ENCODE results near the gene NRIP1.

Gene NRIP1

DNA sequence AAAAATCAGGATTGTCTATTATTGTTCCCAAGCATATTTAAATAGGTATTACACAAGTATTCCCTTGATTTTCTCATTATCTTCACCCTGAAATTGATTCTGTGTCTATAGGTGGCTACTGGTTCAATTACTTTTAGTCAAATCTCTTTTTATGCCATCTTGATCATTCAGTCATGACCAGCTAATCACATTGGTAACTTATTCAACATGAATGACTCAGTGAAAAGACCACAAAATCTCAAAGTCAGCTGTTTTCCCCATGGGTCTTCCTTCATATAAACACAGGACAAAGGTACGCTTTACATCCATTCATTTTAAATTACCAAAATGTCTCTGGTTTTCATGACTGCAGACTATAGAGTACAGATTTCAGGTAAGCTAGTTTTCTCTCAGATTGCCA lies 23.7 kb upstream of the NRIP1 start:
- H3K4me1 Mint-ChIP-seq (ENCODE audit: low read depth): no peaks in the 10 kb centered on the region
- no peaks in the 10 kb centered on the region for H3K9me3 Mint-ChIP-seq
- H3K27me3 Mint-ChIP-seq (ENCODE audit: low read depth): no peaks in the 10 kb centered on the region
- H3K36me3 Mint-ChIP-seq (ENCODE audit: low read depth): no peaks in the 10 kb centered on the region
- no peak for DNase-seq (ENCODE audit: low spot score)
- H3K4me3 Mint-ChIP-seq: no peak overlapping the region
- no peak overlapping the region for H3K27ac Mint-ChIP-seq

DNA sequence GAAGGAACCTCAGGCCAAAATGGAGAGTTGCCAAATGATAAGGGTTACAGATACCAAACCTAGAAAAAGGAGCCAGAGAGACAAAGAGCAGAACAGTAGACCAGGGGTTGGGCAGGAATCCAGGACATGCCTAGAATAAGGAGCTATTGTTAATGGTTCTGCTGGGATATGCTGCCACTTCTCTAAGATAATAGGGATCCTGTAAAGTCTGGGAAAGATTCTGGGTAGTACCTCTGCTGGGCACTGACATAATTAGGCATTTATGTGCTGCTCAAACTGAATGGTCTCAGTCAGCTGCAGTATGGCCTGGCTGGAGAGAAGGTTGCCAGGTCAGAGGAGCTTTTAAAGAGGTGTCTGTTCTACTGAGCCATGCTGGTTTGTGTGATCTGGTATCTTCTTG lies 19.9 kb upstream of the NRIP1 start:
- no peaks in the 10 kb centered on the region for H3K36me3 Mint-ChIP-seq (ENCODE audit: low read depth)
- no peak overlapping the region for H3K27ac Mint-ChIP-seq
- H3K4me3 Mint-ChIP-seq: no peak overlapping the region
- DNase-seq (ENCODE audit: low spot score): no peak
- H3K9me3 Mint-ChIP-seq: no peaks in the 10 kb centered on the region
- H3K27me3 Mint-ChIP-seq (ENCODE audit: low read depth): peaks cover 4% of the 10 kb centered on the region
- H3K4me1 Mint-ChIP-seq (ENCODE audit: low read depth): no peaks in the 10 kb centered on the region

DNA sequence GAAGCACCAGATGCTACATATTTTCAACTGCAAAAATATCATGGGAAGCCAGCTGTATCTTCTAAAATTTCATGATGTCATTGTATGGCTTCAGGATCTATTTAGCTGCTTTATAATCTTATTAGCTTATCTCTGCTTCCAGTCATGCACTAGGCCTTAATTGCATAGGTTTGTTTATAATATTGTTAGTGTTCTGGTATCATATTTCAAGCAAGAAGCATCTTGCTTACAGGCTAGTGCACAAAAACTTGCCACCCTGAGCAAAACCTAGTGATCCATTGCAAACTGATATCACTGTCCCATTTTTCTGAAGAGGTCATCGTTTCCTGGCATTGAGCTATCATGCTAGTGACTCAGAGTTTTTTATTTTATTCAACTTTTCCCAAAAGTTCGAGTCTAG lies 15.7 kb upstream of the NRIP1 start:
- Mint-ChIP-seq H3K36me3 (ENCODE audit: low read depth) (no peaks in the 10 kb centered on the region), H3K9me3 (no peaks in the 10 kb centered on the region), H3K27ac (no peak overlapping the region), H3K27me3 (ENCODE audit: low read depth) (peaks cover 14% of the 10 kb centered on the region), H3K4me1 (ENCODE audit: low read depth) (no peaks in the 10 kb centered on the region), H3K4me3 (no peak overlapping the region)
- DNase-seq (ENCODE audit: low spot score): no peak

DNA sequence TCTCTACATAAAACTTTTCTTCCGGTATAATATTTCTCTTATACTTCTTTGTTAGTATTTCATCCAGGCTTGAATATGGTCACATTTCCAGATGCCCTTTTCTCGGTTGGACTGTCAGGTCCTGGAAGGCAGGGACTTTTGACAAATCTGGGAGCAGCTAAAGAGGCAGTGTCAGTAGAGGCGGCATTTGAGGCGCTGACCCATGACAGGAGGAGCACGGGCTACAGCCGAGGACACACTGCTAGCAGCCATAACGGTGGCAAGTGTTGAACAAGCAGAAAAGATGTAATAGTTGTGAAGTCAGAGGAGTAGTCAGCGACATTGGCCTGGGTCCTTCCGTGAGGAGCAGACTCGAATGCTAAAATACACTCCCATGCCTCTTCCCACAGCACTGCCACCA lies 14.5 kb upstream of the NRIP1 start:
- H3K27me3 Mint-ChIP-seq (ENCODE audit: low read depth): peaks cover 14% of the 10 kb centered on the region
- no peak overlapping the region for H3K27ac Mint-ChIP-seq
- H3K4me3 Mint-ChIP-seq: no peak overlapping the region
- DNase-seq (ENCODE audit: low spot score): no peak
- no peaks in the 10 kb centered on the region for H3K4me1 Mint-ChIP-seq (ENCODE audit: low read depth)
- no peaks in the 10 kb centered on the region for H3K9me3 Mint-ChIP-seq
- H3K36me3 Mint-ChIP-seq (ENCODE audit: low read depth): no peaks in the 10 kb centered on the region

DNA sequence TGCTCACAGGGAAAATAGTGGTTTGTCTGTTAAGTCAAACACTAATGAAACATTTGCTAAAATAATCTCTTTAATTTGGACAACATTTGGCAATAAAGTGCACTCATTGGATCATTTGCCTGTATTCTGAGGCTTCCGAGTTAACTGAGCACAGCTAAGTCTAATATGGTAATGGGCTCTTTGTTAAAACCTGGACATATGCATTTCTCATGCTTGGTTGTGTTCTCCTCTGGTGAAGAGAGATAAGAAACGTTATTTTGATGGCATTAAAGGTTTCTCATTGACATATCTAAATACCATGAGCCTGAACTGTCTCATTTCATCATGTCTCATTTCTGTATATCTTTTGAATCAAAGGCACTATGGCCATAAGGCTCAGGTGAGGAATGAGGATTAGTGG lies 13.4 kb upstream of the NRIP1 start:
- H3K36me3 Mint-ChIP-seq (ENCODE audit: low read depth): no peaks in the 10 kb centered on the region
- no peak overlapping the region for H3K27ac Mint-ChIP-seq
- no peak overlapping the region for H3K4me3 Mint-ChIP-seq
- H3K9me3 Mint-ChIP-seq: no peaks in the 10 kb centered on the region
- no peak for DNase-seq (ENCODE audit: low spot score)
- H3K27me3 Mint-ChIP-seq (ENCODE audit: low read depth): peaks cover 14% of the 10 kb centered on the region
- H3K4me1 Mint-ChIP-seq (ENCODE audit: low read depth): no peaks in the 10 kb centered on the region

DNA sequence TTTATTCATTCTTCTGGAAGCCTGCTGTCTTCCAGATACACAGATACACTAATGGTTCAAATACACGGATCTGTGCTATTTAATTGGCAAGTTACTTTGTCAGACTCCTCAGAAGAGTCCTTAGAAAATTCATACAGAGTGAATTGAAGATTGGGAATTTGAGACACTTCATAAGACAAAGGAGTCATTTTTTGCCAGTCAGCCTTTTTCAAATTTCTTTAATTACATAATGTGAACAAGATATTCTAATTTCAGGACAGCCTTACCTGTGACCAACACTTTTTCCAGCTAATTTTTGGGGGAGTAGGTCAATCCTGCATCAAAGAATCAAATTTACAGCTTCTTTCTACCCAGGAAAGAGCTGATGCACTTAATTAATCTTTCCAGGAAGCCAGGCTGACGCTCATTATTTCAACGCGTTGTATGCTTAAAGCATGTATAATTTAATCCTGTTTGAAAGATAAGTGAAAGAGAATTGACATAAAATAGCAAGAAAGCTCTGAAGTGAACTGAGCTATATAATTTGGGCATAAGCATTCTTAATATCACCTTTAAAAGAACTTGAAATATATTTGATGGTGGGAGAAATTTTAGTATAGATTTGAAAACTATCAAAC lies 12.8 kb upstream of the NRIP1 start:
- no peaks in the 10 kb centered on the region for H3K9me3 Mint-ChIP-seq

DNA sequence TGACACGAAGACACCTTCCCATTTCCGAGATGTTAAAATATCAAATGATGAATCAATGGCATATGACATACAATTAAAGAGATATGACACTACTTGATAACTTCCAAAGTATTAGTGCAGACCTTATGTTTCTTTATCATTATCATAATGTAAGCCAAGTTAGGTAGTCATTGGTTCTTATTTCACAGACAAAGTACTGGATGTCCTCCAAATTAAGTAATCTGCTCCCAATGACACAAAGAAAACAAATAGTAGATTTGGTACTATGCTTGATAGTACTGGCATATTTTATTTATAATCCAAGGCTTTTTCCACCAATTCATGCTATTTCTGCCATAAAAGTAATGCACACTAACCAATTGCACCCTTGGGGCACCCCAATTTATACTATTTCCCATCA lies 11.9 kb upstream of the NRIP1 start:
- no peak overlapping the region for H3K4me3 Mint-ChIP-seq
- peaks cover 12% of the 10 kb centered on the region for H3K27me3 Mint-ChIP-seq (ENCODE audit: low read depth)

More for the DNA sequence above, 12.8 kb upstream of the NRIP1 start:
- no peak for DNase-seq (ENCODE audit: low spot score)
- Mint-ChIP-seq H3K4me3 (no peak overlapping the region), H3K36me3 (ENCODE audit: low read depth) (no peaks in the 10 kb centered on the region), H3K4me1 (ENCODE audit: low read depth) (no peaks in the 10 kb centered on the region), H3K27me3 (ENCODE audit: low read depth) (peaks cover 14% of the 10 kb centered on the region), H3K27ac (no peak overlapping the region)

DNA sequence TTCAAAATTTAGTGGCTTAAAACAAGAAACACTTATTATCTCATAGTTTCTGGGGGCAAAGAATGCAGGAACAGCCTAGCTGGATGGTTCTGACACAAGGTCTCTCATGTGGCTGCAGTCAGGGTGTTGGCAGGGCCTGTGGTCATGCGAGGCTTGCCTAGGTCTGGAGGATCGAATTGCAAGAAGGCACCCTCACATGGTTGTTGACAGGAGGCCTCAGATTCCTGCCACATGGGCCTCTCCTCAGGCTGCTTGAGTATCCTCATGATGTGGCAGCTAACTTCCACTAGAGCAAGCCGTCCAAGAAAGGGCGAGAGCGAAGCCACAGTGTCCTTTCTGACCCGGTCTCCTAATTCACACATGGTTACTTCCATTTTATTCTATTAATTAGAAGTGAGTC lies 6.2 kb upstream of the NRIP1 start:
- H3K36me3 Mint-ChIP-seq (ENCODE audit: low read depth): no peaks in the 10 kb centered on the region
- H3K27ac Mint-ChIP-seq: no peak overlapping the region
- peaks cover 25% of the 10 kb centered on the region for H3K27me3 Mint-ChIP-seq (ENCODE audit: low read depth)
- no peaks in the 10 kb centered on the region for H3K9me3 Mint-ChIP-seq
- H3K4me3 Mint-ChIP-seq: no peak overlapping the region
- DNase-seq (ENCODE audit: low spot score): no peak
- H3K4me1 Mint-ChIP-seq (ENCODE audit: low read depth): peaks cover 4% of the 10 kb centered on the region

More for the DNA sequence above, 11.9 kb upstream of the NRIP1 start:
- Mint-ChIP-seq H3K27ac (no peak overlapping the region), H3K9me3 (no peaks in the 10 kb centered on the region), H3K4me1 (ENCODE audit: low read depth) (no peaks in the 10 kb centered on the region), H3K36me3 (ENCODE audit: low read depth) (no peaks in the 10 kb centered on the region)
- DNase-seq (ENCODE audit: low spot score): no peak

DNA sequence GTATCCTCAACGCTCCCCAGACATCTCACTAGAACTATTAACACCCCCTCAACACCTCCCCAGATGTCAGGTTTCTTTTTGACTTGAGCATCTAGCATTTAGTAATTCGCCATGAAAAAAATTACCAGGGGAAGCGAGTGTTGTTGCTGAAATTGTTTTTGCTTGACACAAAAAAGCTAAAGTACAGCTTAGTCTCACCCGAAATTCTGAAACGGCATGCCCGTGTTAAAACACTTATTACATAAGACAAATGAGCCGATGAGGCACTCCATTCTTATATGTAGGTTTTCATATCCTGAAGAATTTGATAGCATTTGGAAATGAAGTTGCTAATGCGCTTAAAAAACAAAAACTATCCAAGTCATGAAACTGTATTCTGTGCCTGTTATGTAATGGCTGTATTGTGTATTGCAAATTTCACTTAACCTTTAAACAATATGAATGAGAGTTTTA lies 1.3 kb upstream of the NRIP1 start:
- Mint-ChIP-seq H3K27me3 (ENCODE audit: low read depth) (peaks cover 53% of the 10 kb centered on the region), H3K4me3 (peak overlapping the region; percentile 96), H3K27ac (peak overlapping the region; percentile 89), H3K9me3 (no peaks in the 10 kb centered on the region), H3K36me3 (ENCODE audit: low read depth) (peaks cover 2% of the 10 kb centered on the region), H3K4me1 (ENCODE audit: low read depth) (peaks cover 29% of the 10 kb centered on the region)
- DNase-seq (ENCODE audit: low spot score): no peak

DNA sequence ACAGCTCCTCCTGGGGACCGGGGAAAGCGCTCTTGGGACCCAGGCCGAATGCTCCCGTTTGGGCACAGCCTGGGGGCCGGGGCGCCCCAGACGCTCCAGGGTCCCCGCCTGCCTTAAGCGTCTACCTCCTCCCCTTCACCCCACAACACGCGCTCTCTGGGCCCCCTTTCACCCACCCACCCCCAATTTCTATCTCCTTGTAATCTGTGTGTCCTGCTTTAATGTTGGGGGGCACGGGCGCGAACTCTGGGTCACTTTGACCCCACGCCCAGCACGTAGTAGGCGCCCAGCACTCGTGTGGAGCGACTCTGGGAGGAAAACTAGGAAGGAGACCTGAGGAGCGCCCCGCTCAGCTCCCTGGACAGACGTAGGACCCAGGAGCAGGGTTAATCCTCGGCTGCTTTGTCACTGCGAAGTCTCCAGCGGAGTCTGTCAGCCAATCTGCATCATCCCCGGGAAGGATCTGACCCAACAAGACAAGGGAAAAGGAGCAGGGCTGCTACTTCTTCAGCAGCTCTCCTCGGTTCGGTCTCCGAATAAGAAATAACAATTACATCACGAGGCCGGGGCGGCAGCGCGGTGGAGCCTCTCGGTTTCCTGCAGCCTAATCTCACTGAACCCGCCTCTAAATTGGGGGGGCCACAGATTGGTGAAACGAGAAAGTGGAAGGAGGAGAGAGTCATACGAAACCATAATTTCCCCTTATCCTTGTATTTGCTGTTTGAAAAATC lies 757 bp upstream of the NRIP1 start:
- Mint-ChIP-seq H3K4me1 (ENCODE audit: low read depth) (peaks cover 35% of the 10 kb centered on the region), H3K4me3 (peak overlapping the region; percentile 96), H3K27me3 (ENCODE audit: low read depth) (peaks cover 56% of the 10 kb centered on the region), H3K27ac (peak overlapping the region; percentile 89), H3K9me3 (no peaks in the 10 kb centered on the region), H3K36me3 (ENCODE audit: low read depth) (peaks cover 2% of the 10 kb centered on the region)
- DNase-seq (ENCODE audit: low spot score): peak; percentile 52

DNA sequence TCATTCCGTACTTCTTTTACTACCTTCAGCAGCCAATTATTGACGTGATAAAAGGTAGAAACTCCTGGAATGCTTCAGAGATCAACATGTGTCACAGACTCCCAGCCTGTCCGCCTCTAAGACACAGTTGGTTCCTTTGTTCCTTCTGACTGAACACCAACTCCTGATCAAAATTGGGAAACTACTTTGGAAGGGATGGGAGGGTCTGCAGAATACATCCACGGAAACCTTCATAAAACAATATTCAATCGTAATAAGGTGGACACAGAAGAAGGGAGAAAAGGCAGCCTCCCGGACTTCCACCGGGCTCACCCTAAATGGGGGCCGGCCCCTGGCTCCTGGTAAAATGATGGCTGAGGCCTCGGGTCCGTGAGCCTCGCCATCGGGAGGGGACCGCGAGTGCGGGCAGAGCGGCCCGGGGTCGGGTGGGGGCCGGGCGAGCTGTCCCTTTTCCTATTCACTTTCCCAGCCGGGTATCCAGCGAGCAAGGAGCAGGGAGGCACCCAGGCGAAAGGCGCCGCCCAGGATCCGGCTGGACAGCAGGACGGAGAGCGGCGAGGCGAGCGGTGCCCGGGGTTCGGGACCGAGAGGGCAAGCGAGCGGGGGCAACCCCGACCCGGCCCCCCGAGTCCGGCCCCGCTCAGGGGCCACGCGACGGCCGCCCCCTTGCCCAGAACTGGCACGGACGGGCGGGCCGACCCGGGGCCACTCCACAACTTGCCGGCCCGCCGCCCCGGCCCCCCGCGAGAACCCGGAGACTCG lies 805 bp downstream of the NRIP1 start:
- peak overlapping the region; percentile 76 for H3K4me3 Mint-ChIP-seq
- no peak for DNase-seq (ENCODE audit: low spot score)
- no peaks in the 10 kb centered on the region for H3K9me3 Mint-ChIP-seq
- H3K4me1 Mint-ChIP-seq (ENCODE audit: low read depth): peaks cover 39% of the 10 kb centered on the region
- peaks cover 2% of the 10 kb centered on the region for H3K36me3 Mint-ChIP-seq (ENCODE audit: low read depth)
- peak overlapping the region; percentile 55 for H3K27ac Mint-ChIP-seq
- H3K27me3 Mint-ChIP-seq (ENCODE audit: low read depth): peaks cover 53% of the 10 kb centered on the region

DNA sequence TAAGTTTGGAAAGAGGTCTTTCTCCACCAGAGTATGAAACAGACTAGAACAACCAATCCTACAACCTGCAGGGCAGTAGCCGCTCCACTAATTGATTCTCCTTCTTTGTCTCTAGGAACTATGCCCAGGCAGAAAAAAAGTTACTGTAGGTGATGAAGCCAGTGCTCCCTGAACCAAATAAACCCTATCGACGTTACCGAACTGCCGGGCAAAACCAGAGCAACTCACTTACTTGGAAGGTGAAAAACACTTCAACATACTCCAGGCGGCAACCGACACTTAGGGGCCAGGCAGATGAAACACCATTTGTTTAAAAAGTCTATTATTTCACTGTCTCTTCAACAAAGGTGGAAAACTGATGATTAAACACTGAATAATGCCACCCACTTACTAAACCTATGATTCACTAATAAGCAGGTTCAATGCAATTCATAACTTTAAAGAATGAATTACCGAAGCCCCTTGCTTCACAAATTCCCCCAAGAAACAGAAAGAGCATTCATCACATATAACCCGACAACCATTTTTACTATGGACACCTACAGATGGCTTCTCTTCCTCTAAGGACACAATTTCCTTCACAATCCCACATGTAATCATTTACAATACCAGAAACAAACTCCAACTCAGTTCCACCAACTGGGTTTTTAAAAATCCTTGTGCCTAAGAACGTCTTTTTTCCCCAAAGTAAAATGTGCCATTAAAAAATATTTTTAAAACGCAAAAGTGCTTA lies 1.6 kb downstream of the NRIP1 start:
- Mint-ChIP-seq H3K4me3 (peak overlapping the region; percentile 76), H3K9me3 (no peaks in the 10 kb centered on the region), H3K4me1 (ENCODE audit: low read depth) (peaks cover 45% of the 10 kb centered on the region), H3K27ac (peak overlapping the region; percentile 55), H3K36me3 (ENCODE audit: low read depth) (peaks cover 2% of the 10 kb centered on the region), H3K27me3 (ENCODE audit: low read depth) (peaks cover 50% of the 10 kb centered on the region)
- DNase-seq (ENCODE audit: low spot score): no peak

DNA sequence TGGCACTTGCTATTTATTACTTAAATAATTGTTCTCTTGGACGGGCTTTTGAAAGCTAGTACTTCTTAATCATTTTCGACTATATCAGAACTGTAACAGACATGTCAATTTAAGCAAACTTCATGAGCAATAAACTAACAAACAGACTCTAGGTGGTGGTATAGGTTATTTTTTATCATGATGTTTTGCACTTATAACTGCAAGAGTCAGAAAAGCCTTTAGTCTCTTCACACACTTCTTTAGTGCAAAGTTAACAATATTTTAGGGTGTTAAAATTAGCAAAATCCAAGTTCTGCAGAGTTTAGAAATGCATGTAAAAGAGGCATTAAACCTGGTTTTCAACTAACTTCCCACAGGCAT lies 2.2 kb downstream of the NRIP1 start:
- Mint-ChIP-seq H3K27me3 (ENCODE audit: low read depth) (peaks cover 45% of the 10 kb centered on the region), H3K9me3 (no peaks in the 10 kb centered on the region), H3K36me3 (ENCODE audit: low read depth) (peaks cover 2% of the 10 kb centered on the region), H3K27ac (peak overlapping the region; percentile 27), H3K4me3 (peak overlapping the region; percentile 76), H3K4me1 (ENCODE audit: low read depth) (peaks cover 49% of the 10 kb centered on the region)
- no peak for DNase-seq (ENCODE audit: low spot score)
